Measurements from ENCODE around the gene HAVCR2. TPM values are rescaled to one million over a fixed set of nuclear protein-coding genes. Genes with fewer than 3 reads are reported as not detected.
"Not testable (repeated sequence)": the region's sequence is repeated elsewhere in the genome, so short reads cannot be mapped to it uniquely, and the experiment has no call there.

Gene HAVCR2
- total RNA-seq, 1 donor from 2014 or later: 0.21 TPM

DNA sequence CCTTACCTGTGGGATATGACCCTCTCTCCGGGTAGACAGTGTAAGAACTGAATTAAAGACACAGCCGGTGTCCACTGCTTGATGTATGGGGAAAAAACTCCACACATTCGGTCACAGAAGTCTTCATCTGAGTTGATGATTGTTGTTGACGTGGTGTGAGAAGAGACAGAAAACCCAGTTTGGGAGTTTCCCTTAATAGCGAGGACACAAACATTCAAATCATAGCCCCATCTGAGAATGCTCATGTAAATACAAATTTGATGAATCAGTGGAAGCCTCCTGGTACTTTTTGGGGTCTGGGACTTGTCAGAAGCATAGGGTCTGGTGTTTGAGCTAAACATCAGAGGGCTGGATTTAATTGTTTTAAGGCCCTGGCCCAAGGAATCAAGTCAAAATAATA lies 60.9 kb downstream of the HAVCR2 start:
- no peaks in the 10 kb centered on the region for H3K4me1 Mint-ChIP-seq (ENCODE audit: unreplicated experiment)
- no peaks in the 10 kb centered on the region for H3K36me3 Mint-ChIP-seq (ENCODE audit: unreplicated experiment)
- no peaks in the 10 kb centered on the region for H3K9me3 Mint-ChIP-seq (ENCODE audit: unreplicated experiment)
- no peak overlapping the region for H3K4me3 Mint-ChIP-seq (ENCODE audit: unreplicated experiment)
- TF ChIP-seq, protein P1, sequence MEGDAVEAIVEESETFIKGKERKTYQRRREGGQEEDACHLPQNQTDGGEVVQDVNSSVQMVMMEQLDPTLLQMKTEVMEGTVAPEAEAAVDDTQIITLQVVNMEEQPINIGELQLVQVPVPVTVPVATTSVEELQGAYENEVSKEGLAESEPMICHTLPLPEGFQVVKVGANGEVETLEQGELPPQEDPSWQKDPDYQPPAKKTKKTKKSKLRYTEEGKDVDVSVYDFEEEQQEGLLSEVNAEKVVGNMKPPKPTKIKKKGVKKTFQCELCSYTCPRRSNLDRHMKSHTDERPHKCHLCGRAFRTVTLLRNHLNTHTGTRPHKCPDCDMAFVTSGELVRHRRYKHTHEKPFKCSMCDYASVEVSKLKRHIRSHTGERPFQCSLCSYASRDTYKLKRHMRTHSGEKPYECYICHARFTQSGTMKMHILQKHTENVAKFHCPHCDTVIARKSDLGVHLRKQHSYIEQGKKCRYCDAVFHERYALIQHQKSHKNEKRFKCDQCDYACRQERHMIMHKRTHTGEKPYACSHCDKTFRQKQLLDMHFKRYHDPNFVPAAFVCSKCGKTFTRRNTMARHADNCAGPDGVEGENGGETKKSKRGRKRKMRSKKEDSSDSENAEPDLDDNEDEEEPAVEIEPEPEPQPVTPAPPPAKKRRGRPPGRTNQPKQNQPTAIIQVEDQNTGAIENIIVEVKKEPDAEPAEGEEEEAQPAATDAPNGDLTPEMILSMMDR (IDR thresholded peaks at IDR 0.05): no peak
- H3K27me3 Mint-ChIP-seq (ENCODE audit: unreplicated experiment): peaks cover 2% of the 10 kb centered on the region
- no peak overlapping the region for H3K27ac Mint-ChIP-seq (ENCODE audit: unreplicated experiment)
- no peak for DNase-seq (ENCODE audit: extremely low spot score, unreplicated experiment)

GRCh38 chr5:157047016-157047415 lies 61.8 kb downstream of the HAVCR2 start:
- not testable (repeated sequence) for H3K36me3 Mint-ChIP-seq (ENCODE audit: unreplicated experiment); H3K9me3 Mint-ChIP-seq (ENCODE audit: unreplicated experiment); H3K4me1 Mint-ChIP-seq (ENCODE audit: unreplicated experiment); H3K27ac Mint-ChIP-seq (ENCODE audit: unreplicated experiment); H3K27me3 Mint-ChIP-seq (ENCODE audit: unreplicated experiment); DNase-seq (ENCODE audit: extremely low spot score, unreplicated experiment); H3K4me3 Mint-ChIP-seq (ENCODE audit: unreplicated experiment)

- Mint-ChIP-seq H3K27me3 (ENCODE audit: unreplicated experiment) (peaks cover 2% of the 10 kb centered on the region), H3K9me3 (ENCODE audit: unreplicated experiment) (no peaks in the 10 kb centered on the region), H3K36me3 (ENCODE audit: unreplicated experiment) (no peaks in the 10 kb centered on the region), H3K27ac (ENCODE audit: unreplicated experiment) (no peak overlapping the region), H3K4me3 (ENCODE audit: unreplicated experiment) (no peak overlapping the region), H3K4me1 (ENCODE audit: unreplicated experiment) (no peaks in the 10 kb centered on the region)
- TF ChIP-seq, protein P1 (IDR thresholded peaks at IDR 0.05): no peak
- DNase-seq (ENCODE audit: extremely low spot score, unreplicated experiment): no peak
These were observed 62.8 kb downstream of the HAVCR2 start for GRCh38 chr5:157046041-157046440.

DNA sequence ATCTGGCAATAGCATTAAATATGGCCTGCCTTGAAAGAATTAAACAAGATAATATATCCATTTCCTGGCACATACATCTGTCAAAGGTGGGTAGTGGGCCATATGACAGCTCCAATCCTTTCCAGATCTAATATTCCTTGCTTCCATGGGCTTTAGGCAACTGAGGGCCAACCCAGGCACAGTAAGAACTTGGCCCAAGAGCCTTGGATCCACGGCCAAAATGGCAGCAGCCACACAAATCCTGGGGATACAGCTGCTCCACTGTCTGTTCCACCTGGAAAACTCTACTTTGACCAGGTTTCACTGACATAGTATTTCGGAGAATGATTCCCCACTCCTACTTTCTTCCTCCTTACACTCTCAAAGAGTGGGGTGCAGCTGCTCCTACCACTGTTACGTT lies 63.2 kb downstream of the HAVCR2 start:
- H3K27ac Mint-ChIP-seq (ENCODE audit: unreplicated experiment): no peak overlapping the region
- H3K27me3 Mint-ChIP-seq (ENCODE audit: unreplicated experiment): peaks cover 2% of the 10 kb centered on the region
- no peak for DNase-seq (ENCODE audit: extremely low spot score, unreplicated experiment)
- no peaks in the 10 kb centered on the region for H3K9me3 Mint-ChIP-seq (ENCODE audit: unreplicated experiment)
- no peak overlapping the region for H3K4me3 Mint-ChIP-seq (ENCODE audit: unreplicated experiment)
- H3K4me1 Mint-ChIP-seq (ENCODE audit: unreplicated experiment): no peaks in the 10 kb centered on the region
- no peaks in the 10 kb centered on the region for H3K36me3 Mint-ChIP-seq (ENCODE audit: unreplicated experiment)
- TF ChIP-seq, protein P1 (IDR thresholded peaks at IDR 0.05): no peak

- TF ChIP-seq, protein P1 (IDR thresholded peaks at IDR 0.05): no peak
- Mint-ChIP-seq H3K27me3 (ENCODE audit: unreplicated experiment) (no peaks in the 10 kb centered on the region), H3K36me3 (ENCODE audit: unreplicated experiment) (no peaks in the 10 kb centered on the region), H3K4me1 (ENCODE audit: unreplicated experiment) (no peaks in the 10 kb centered on the region), H3K9me3 (ENCODE audit: unreplicated experiment) (no peaks in the 10 kb centered on the region), H3K27ac (ENCODE audit: unreplicated experiment) (no peak overlapping the region), H3K4me3 (ENCODE audit: unreplicated experiment) (no peak overlapping the region)
- DNase-seq (ENCODE audit: extremely low spot score, unreplicated experiment): no peak
These were observed 70.2 kb downstream of the HAVCR2 start for GRCh38 chr5:157038568-157039187.

Other genes with a start within 250 kb of the HAVCR2 start
- not detected in 2 replicates for gene TIMD4, start 145.8 kb downstream of the HAVCR2 start, total RNA-seq
- not detected in 2 replicates for gene HAVCR1, start 49.9 kb downstream of the HAVCR2 start, total RNA-seq
- gene MED7, start 33.8 kb upstream of the HAVCR2 start, total RNA-seq: 9.2 and 9.3 TPM in 2 replicates
- gene GARIN3, start 57.2 kb upstream of the HAVCR2 start, total RNA-seq: not detected in 2 replicates
- gene ITK, start 71.8 kb upstream of the HAVCR2 start, total RNA-seq: not detected in 2 replicates
- gene CYFIP2, start 157.1 kb upstream of the HAVCR2 start, total RNA-seq: 26.4 and 33.4 TPM in 2 replicates

Data from osteocyte (in vitro differentiated cells).